Caco-2 (cell line): ENCODE measurements around the gene VPS39. TPM values are rescaled to one million over a fixed set of nuclear protein-coding genes. Genes with fewer than 3 reads are reported as not detected.

Experiments used
- BruUV-seq: library from RNA; stranded (reverse); fragments of 400-500 nt; replicated peaks from 2 replicates; lab custom pipeline; 2021; lab: Mats Ljungman, UMichigan
- CTCF ChIA-PET: fragments of 300-600 bp; sonication (Branson Sonifier 250); formaldehyde crosslinking; loops from one replicate; lab custom pipeline; 2022; ENCODE audit warnings: antibody characterized with exemption; lab: Charles Lee
- POLR2A ChIA-PET: fragments of 300-600 bp; sonication (Branson Sonifier 250); formaldehyde crosslinking; loops from one replicate; lab custom pipeline; 2022; ENCODE audit warnings: antibody characterized with exemption; lab: Charles Lee
- DNase-seq, 2 experiments: peaks; one replicate each; pipeline versions ENCODE4 v3.0.0 to v3.0.0-alpha.2; 2020 to 2022
- H3K27me3 ChIP-seq: replicated peaks from 2 replicates; pipeline ENCODE4 v1.6.0; 2011; ENCODE audit warnings: low read length; ENCODE audit not compliant: control insufficient read depth, insufficient read depth
- H3K36me3 ChIP-seq: 2 replicates; pipeline ENCODE4 v1.5.1; 2011; ENCODE audit warnings: low read length; ENCODE audit not compliant: control insufficient read depth, insufficient read depth
- H3K4me1 ChIP-seq: fragments of 250-450 bp; sonication (Bioruptor Pico); 2 replicates; pipeline ENCODE4 v1.5.1; 2020; ENCODE audit warnings: mild to moderate bottlenecking
- H3K4me3 ChIP-seq: 2 replicates; pipeline ENCODE4 v1.5.1; 2011; ENCODE audit warnings: low read depth, mild to moderate bottlenecking, control low read depth, low read length
- H3K9me3 ChIP-seq: fragments of 250-450 bp; sonication (Bioruptor Pico); 2 replicates; pipeline ENCODE4 v1.5.1; 2020; ENCODE audit warnings: mild to moderate bottlenecking, moderate library complexity
- H3K27ac Mint-ChIP-seq: one replicate; pipeline ENCODE4 v1.8.0; 2022; ENCODE audit warnings: mixed read lengths; ENCODE audit not compliant: unreplicated experiment
- H3K27me3 Mint-ChIP-seq: one replicate; pipeline ENCODE4 v1.8.0; 2022; ENCODE audit warnings: mixed read lengths; ENCODE audit not compliant: insufficient read depth, unreplicated experiment
- H3K36me3 Mint-ChIP-seq: one replicate; pipeline ENCODE4 v1.8.0; 2022; ENCODE audit warnings: mild to moderate bottlenecking, mixed read lengths; ENCODE audit not compliant: insufficient read depth, unreplicated experiment
- H3K4me1 Mint-ChIP-seq: one replicate; pipeline ENCODE4 v1.8.0; 2022; ENCODE audit warnings: low read depth, mixed read lengths; ENCODE audit not compliant: unreplicated experiment
- H3K4me3 Mint-ChIP-seq: one replicate; pipeline ENCODE4 v1.8.0; 2022; ENCODE audit warnings: mild to moderate bottlenecking, moderate library complexity, mixed read lengths; ENCODE audit not compliant: unreplicated experiment
- H3K9me3 Mint-ChIP-seq: one replicate; pipeline ENCODE4 v1.8.0; 2022; ENCODE audit warnings: mixed read lengths; ENCODE audit not compliant: unreplicated experiment
- intact Hi-C: fragments of 100-400 bp; cut with micrococcal nuclease; formaldehyde crosslinking; loops from one replicate; pipeline ENCODE4 v1.10.0; 2022; ENCODE audit not compliant: unreplicated experiment
- total RNA-seq: library from RNA; stranded (reverse); gene quantifications from 2 replicates; pipeline ENCODE4 v1.2.3, GENCODE V29; 2022
- TF ChIP-seq, protein P1 (sequence below), 2 experiments: fragments of 200-600 bp in 1 of 2; IDR thresholded peaks; 1 replicate in 1 of 2; 2 replicates in 1 of 2; pipeline versions ENCODE4 v1.5.1 to v1.8.0; 2011 to 2022; ENCODE audit warnings: antibody characterized with exemption in 1 of 2, control low read depth in 1 of 2, inconsistent platforms in 1 of 2, low read depth in 1 of 2, low read length in 1 of 2, mild to moderate bottlenecking in 1 of 2, moderate library complexity in 1 of 2; ENCODE audit not compliant: insufficient read depth in 1 of 2, severe bottlenecking in 1 of 2, unreplicated experiment in 1 of 2

Gene VPS39
- total RNA-seq, 1 experiment from 2014 or later, result 48.4 TPM

DNA sequence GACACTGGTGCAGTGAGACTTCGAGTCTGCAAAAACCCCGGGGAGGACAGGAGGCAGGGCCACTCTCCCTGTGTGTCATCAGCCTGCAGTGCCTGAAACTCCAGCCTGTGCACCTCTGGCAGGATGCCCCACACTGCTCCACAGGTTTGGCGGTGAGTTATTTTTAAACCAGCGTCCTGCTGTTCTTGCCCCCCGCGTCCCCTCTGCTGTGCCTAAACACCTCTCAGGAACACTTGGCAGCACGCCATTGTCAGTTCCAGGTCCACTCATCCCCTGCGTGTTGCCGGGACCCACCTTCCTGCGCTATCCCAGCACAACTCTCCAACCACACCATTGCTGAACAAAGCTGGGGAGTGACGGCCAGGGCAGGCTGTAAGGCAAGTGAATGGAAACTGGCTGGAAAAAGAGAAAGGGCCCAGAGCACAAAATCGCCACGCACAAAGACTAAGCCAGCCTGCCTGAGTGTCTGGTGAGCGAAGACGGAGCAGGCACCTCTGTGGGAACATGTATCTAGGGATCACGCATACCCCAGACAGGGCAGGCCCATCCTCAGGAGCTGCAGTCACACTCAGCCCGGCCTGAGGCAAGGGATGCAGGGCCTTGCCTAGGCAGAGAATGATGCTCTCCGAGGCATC, 48.6 kb downstream of the VPS39 start:
- no peaks in the 10 kb centered on the region for H3K4me1 Mint-ChIP-seq
- BruUV-seq, result no TSS peak
- H3K27ac Mint-ChIP-seq, result no peak overlapping the region
- TF ChIP-seq, protein P1, sequence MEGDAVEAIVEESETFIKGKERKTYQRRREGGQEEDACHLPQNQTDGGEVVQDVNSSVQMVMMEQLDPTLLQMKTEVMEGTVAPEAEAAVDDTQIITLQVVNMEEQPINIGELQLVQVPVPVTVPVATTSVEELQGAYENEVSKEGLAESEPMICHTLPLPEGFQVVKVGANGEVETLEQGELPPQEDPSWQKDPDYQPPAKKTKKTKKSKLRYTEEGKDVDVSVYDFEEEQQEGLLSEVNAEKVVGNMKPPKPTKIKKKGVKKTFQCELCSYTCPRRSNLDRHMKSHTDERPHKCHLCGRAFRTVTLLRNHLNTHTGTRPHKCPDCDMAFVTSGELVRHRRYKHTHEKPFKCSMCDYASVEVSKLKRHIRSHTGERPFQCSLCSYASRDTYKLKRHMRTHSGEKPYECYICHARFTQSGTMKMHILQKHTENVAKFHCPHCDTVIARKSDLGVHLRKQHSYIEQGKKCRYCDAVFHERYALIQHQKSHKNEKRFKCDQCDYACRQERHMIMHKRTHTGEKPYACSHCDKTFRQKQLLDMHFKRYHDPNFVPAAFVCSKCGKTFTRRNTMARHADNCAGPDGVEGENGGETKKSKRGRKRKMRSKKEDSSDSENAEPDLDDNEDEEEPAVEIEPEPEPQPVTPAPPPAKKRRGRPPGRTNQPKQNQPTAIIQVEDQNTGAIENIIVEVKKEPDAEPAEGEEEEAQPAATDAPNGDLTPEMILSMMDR (IDR thresholded peaks at IDR 0.05; ENCODE audit: insufficient read depth in 1 of 2, low read depth in 1 of 2, low read length in 1 of 2, severe bottlenecking in 1 of 2, unreplicated experiment in 1 of 2), result no peak
- DNase-seq, result no peak
- POLR2A ChIA-PET, result no interaction called here
- peaks cover 17% of the 10 kb centered on the region for H3K4me1 ChIP-seq
- CTCF ChIA-PET, result no interaction called here
- intact Hi-C loops, result no loop called here
- peaks cover 38% of the 10 kb centered on the region for H3K36me3 Mint-ChIP-seq
- H3K9me3 ChIP-seq, result no peaks in the 10 kb centered on the region
- H3K4me3 Mint-ChIP-seq, result no peak overlapping the region
- no peaks in the 10 kb centered on the region for H3K9me3 Mint-ChIP-seq
- no peak overlapping the region for H3K4me3 ChIP-seq
- H3K36me3 ChIP-seq, result no peaks in the 10 kb centered on the region; the same call in 1 of the 2 replicates
- H3K27me3 Mint-ChIP-seq, result no peaks in the 10 kb centered on the region
- H3K27me3 ChIP-seq, result no peaks in the 10 kb centered on the region

DNA sequence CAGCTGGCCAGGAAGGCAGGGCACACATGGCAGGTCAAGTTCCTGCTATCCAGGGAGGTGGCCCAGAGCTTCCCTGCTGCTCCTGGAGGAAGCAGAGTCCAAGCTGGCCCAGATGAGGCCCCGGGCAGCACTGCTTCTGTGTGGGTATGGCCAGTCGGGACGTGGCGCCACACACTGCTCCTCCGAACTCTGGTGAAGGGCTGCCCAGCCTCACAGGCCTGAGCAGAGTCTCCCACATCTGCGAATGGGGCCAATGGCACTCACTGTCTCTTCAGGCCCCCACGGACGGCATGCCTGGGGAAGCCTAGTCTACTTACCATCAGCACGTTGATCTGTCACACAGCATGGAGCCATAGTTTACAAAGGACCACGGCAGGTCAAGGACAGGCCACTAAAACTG, 49.2 kb downstream of the VPS39 start:
- H3K9me3 ChIP-seq, result no peaks in the 10 kb centered on the region
- Mint-ChIP-seq H3K27me3 (no peaks in the 10 kb centered on the region), H3K9me3 (no peaks in the 10 kb centered on the region), H3K4me1 (no peaks in the 10 kb centered on the region), H3K27ac (no peak overlapping the region), H3K36me3 (peaks cover 37% of the 10 kb centered on the region), H3K4me3 (no peak overlapping the region)
- no peaks in the 10 kb centered on the region for H3K27me3 ChIP-seq
- no peaks in the 10 kb centered on the region; the same call in 1 of the 2 replicates for H3K36me3 ChIP-seq
- intact Hi-C loops, result no loop called here
- peaks cover 17% of the 10 kb centered on the region for H3K4me1 ChIP-seq
- ChIA-PET CTCF (no interaction called here), POLR2A (no interaction called here)
- no TSS peak for BruUV-seq
- no peak overlapping the region for H3K4me3 ChIP-seq
- TF ChIP-seq, protein P1 (IDR thresholded peaks at IDR 0.05; ENCODE audit: insufficient read depth in 1 of 2, low read depth in 1 of 2, low read length in 1 of 2, severe bottlenecking in 1 of 2, unreplicated experiment in 1 of 2), result no peak
- DNase-seq, result no peak

- Mint-ChIP-seq H3K4me3 (no peak overlapping the region), H3K4me1 (no peaks in the 10 kb centered on the region), H3K27me3 (no peaks in the 10 kb centered on the region), H3K36me3 (peaks cover 30% of the 10 kb centered on the region), H3K27ac (no peak overlapping the region), H3K9me3 (no peaks in the 10 kb centered on the region)
- BruUV-seq, result no TSS peak
- peaks cover 17% of the 10 kb centered on the region for H3K4me1 ChIP-seq
- H3K36me3 ChIP-seq, result no peaks in the 10 kb centered on the region; the same call in 1 of the 2 replicates
- POLR2A ChIA-PET, result no interaction called here
- TF ChIP-seq, protein P1 (IDR thresholded peaks at IDR 0.05; ENCODE audit: insufficient read depth in 1 of 2, low read depth in 1 of 2, low read length in 1 of 2, severe bottlenecking in 1 of 2, unreplicated experiment in 1 of 2), result no peak
- H3K4me3 ChIP-seq, result no peak overlapping the region
- no peaks in the 10 kb centered on the region for H3K27me3 ChIP-seq
- CTCF ChIA-PET, result no interaction called here
- intact Hi-C loops, result no loop called here
- DNase-seq, result no peak
- H3K9me3 ChIP-seq, result no peaks in the 10 kb centered on the region
These were observed 49.9 kb downstream of the VPS39 start for GRCh38 chr15:42157981-42158765.
